H1 (cell line): ENCODE measurements around the gene HOXA11. TPM values are rescaled to one million over a fixed set of nuclear protein-coding genes. Genes with fewer than 3 reads are reported as not detected.

Experiments used
- CBX8 ChIP-seq: fragments of 300-800, 300-1000 bp; sonication (generic); IDR thresholded peaks from 2 replicates; pipeline ENCODE4 v1.7.1; 2016; ENCODE audit warnings: low read depth, low read length, borderline replicate concordance
- CTBP2 ChIP-seq: IDR thresholded peaks from 2 replicates; pipeline ENCODE4 v1.7.0; 2011; ENCODE audit warnings: borderline replicate concordance, mild to moderate bottlenecking, moderate library complexity, mixed read lengths, low read length; ENCODE audit not compliant: insufficient read depth, insufficient read length
- MAFK ChIP-seq: IDR thresholded peaks from 2 replicates; pipeline ENCODE4 v1.6.1; 2012; ENCODE audit warnings: low read depth, mild to moderate bottlenecking, improper control_type of control experiment, low read length
- RNF2 ChIP-seq: fragments of 200-900, 300-1000 bp; sonication (generic); IDR thresholded peaks from 2 replicates; pipeline ENCODE4 v1.7.1; 2016; ENCODE audit warnings: borderline replicate concordance, low read depth, mild to moderate bottlenecking, antibody characterized with exemption, low read length; ENCODE audit not compliant: poor library complexity, severe bottlenecking; ENCODE audit errors: missing control alignments
- SIN3A ChIP-seq, 2 experiments: IDR thresholded peaks in 1 of 2; conservative IDR thresholded peaks in 1 of 2; 2 replicates each; pipeline ENCODE4 v1.6.1; 2011 to 2012; ENCODE audit warnings: low read length in 2 of 2, improper control_type of control experiment in 1 of 2, low read depth in 1 of 2, mild to moderate bottlenecking in 1 of 2
- SP1 ChIP-seq: IDR thresholded peaks from 2 replicates; pipeline ENCODE4 v1.6.1; 2011; ENCODE audit warnings: low read depth, low read length
- polyA plus RNA-seq, 7 experiments: library from polyadenylated mRNA; depleted of rRNA in 3 of 7; stranded (reverse) in 5 of 7; unstranded in 2 of 7; fragments of >200 nt in 5 of 7; fragments of 200-250 nt in 2 of 7; gene quantifications; 1 replicate in 5 of 7; 2 replicates in 1 of 7; 4 replicates in 1 of 7; pipeline versions ENCODE4 v1.2.1 to v1.2.3, GENCODE V29; 2011 to 2013; ENCODE audit warnings: missing spikeins in 2 of 7, mixed read lengths in 2 of 7
- total RNA-seq: library from RNA; stranded (reverse); fragmentation: NEBNext Ultra II Directional; extraction: Animal tissue kit (Norgen Biotek cat#: 25700); gene quantifications from 2 replicates; pipeline ENCODE4 v1.2.1, GENCODE V29; 2021
- TF ChIP-seq, protein P1 (sequence below): fragments of 300-600 bp; sonication (generic); IDR thresholded peaks from 2 replicates; pipeline ENCODE4 v1.7.1; 2012; ENCODE audit warnings: low read length, moderate library complexity, mild to moderate bottlenecking, inconsistent platforms; ENCODE audit not compliant: insufficient replicate concordance
- TF ChIP-seq, protein P2 (sequence below): IDR thresholded peaks from 2 replicates; pipeline ENCODE4 v1.6.1; 2012; ENCODE audit warnings: inconsistent platforms

Gene HOXA11
- total and polyA plus RNA-seq, 2 of the 8 experiments (the other 6 are each of a cell fraction or from before 2014, with no cell fraction given) = not detected

DNA sequence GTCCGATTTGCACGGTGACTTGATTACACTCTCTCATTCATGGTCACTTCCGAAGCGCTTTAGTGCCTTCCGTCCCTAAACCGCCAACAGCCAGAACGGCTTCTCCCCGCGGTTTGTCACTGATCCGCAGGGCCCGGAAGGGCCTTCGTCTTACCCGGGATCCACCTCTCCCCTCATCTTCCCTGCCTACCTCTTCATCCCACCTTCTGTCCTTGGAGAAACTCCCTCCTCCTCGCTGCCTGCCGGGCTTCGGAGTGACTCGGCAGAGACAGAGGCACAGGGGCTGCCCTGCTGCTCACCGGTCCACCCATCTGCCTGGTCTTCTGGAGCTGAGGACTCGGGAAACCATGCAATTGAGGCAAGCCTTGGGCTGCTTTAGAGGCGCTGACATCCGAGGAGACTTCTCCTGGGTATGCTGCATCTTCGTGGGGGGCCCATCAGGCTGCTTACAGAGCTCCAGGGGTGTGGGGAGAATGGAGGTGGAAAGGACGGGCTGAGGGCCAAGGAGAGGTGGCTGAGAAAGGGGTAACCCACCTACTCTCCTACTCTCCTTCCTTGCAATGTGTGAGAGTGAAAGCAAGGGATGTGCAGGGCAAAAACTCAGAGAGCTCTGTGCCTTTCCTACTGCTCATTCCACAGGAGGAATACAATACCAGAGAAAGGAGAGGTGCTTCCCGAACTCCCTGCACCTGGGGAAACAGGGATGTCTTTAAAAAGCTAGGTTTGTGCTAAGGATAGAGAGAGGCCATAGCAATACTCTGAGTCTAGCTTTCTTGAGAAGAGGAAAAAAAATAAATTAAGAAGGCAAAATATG lies 1.0 kb upstream of the HOXA11 start (continued):
- TF ChIP-seq, protein P1, sequence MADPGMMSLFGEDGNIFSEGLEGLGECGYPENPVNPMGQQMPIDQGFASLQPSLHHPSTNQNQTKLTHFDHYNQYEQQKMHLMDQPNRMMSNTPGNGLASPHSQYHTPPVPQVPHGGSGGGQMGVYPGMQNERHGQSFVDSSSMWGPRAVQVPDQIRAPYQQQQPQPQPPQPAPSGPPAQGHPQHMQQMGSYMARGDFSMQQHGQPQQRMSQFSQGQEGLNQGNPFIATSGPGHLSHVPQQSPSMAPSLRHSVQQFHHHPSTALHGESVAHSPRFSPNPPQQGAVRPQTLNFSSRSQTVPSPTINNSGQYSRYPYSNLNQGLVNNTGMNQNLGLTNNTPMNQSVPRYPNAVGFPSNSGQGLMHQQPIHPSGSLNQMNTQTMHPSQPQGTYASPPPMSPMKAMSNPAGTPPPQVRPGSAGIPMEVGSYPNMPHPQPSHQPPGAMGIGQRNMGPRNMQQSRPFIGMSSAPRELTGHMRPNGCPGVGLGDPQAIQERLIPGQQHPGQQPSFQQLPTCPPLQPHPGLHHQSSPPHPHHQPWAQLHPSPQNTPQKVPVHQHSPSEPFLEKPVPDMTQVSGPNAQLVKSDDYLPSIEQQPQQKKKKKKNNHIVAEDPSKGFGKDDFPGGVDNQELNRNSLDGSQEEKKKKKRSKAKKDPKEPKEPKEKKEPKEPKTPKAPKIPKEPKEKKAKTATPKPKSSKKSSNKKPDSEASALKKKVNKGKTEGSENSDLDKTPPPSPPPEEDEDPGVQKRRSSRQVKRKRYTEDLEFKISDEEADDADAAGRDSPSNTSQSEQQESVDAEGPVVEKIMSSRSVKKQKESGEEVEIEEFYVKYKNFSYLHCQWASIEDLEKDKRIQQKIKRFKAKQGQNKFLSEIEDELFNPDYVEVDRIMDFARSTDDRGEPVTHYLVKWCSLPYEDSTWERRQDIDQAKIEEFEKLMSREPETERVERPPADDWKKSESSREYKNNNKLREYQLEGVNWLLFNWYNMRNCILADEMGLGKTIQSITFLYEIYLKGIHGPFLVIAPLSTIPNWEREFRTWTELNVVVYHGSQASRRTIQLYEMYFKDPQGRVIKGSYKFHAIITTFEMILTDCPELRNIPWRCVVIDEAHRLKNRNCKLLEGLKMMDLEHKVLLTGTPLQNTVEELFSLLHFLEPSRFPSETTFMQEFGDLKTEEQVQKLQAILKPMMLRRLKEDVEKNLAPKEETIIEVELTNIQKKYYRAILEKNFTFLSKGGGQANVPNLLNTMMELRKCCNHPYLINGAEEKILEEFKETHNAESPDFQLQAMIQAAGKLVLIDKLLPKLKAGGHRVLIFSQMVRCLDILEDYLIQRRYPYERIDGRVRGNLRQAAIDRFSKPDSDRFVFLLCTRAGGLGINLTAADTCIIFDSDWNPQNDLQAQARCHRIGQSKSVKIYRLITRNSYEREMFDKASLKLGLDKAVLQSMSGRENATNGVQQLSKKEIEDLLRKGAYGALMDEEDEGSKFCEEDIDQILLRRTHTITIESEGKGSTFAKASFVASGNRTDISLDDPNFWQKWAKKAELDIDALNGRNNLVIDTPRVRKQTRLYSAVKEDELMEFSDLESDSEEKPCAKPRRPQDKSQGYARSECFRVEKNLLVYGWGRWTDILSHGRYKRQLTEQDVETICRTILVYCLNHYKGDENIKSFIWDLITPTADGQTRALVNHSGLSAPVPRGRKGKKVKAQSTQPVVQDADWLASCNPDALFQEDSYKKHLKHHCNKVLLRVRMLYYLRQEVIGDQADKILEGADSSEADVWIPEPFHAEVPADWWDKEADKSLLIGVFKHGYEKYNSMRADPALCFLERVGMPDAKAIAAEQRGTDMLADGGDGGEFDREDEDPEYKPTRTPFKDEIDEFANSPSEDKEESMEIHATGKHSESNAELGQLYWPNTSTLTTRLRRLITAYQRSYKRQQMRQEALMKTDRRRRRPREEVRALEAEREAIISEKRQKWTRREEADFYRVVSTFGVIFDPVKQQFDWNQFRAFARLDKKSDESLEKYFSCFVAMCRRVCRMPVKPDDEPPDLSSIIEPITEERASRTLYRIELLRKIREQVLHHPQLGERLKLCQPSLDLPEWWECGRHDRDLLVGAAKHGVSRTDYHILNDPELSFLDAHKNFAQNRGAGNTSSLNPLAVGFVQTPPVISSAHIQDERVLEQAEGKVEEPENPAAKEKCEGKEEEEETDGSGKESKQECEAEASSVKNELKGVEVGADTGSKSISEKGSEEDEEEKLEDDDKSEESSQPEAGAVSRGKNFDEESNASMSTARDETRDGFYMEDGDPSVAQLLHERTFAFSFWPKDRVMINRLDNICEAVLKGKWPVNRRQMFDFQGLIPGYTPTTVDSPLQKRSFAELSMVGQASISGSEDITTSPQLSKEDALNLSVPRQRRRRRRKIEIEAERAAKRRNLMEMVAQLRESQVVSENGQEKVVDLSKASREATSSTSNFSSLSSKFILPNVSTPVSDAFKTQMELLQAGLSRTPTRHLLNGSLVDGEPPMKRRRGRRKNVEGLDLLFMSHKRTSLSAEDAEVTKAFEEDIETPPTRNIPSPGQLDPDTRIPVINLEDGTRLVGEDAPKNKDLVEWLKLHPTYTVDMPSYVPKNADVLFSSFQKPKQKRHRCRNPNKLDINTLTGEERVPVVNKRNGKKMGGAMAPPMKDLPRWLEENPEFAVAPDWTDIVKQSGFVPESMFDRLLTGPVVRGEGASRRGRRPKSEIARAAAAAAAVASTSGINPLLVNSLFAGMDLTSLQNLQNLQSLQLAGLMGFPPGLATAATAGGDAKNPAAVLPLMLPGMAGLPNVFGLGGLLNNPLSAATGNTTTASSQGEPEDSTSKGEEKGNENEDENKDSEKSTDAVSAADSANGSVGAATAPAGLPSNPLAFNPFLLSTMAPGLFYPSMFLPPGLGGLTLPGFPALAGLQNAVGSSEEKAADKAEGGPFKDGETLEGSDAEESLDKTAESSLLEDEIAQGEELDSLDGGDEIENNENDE = no peak
- TF ChIP-seq MAFK (no peak), SIN3A (conservative IDR thresholded peaks at IDR 0.05 in 1 of 2, IDR thresholded peaks at IDR 0.05 in 1 of 2; ENCODE audit: low read depth in 1 of 2, low read length in 2 of 2) (no peak), SP1 (peak; percentile 17; the same call in 1 of the 2 replicates), CBX8 (peak; percentile 88; the same call in 1 of the 2 replicates), RNF2 (peak; percentile 90), CTBP2 (peak; percentile 47)
- TF ChIP-seq, protein P2, sequence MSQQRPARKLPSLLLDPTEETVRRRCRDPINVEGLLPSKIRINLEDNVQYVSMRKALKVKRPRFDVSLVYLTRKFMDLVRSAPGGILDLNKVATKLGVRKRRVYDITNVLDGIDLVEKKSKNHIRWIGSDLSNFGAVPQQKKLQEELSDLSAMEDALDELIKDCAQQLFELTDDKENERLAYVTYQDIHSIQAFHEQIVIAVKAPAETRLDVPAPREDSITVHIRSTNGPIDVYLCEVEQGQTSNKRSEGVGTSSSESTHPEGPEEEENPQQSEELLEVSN = no peak
